Activated CD8-positive, alpha-beta memory T cell treated with anti-CD3 and anti-CD28 coated beads for 36 hours (primary cell): ENCODE results near the gene NFXL1. TPM values are rescaled to one million over a fixed set of nuclear protein-coding genes. Genes with fewer than 3 reads are reported as not detected.

Source experiments
- CTCF ChIA-PET: fragments of 350-600 bp; sonication (Branson Sonifier 250); formaldehyde crosslinking; loops from one replicate; lab custom pipeline; 2021; ENCODE audit warnings: antibody characterized with exemption; lab: Charles Lee
- POLR2A ChIA-PET: fragments of 350-600 bp; sonication (Branson Sonifier 250); formaldehyde crosslinking; loops from one replicate; lab custom pipeline; 2021; ENCODE audit warnings: antibody characterized with exemption; lab: Charles Lee
- total RNA-seq, 2 experiments: library from RNA; stranded (reverse); gene quantifications; one replicate each; pipeline ENCODE4 v1.2.3, GENCODE V29; 2021

The NFXL1 gene
- total RNA-seq, 2 experiments from 2014 or later = 11.1 to 12.5 TPM

DNA sequence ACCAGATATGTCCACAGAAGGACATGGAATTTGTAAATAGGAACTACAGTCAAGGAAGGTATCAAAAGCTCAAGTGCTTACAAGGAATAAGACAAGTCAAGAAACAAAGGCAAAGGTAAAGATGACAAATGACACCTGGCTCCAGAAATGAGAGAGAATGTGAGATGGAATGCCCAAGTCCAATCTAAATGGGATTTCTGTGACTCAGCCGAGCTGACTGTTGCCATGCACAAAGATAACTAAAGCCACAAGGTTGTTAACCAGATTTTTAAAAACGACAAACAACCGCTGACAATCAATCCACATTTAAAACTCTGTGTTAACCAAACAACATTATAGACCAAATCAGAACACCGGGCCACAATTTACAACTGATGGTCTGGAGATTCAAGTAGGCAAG is 1.1 kb downstream of the NFXL1 start:
- CTCF ChIA-PET = no interaction called here
- POLR2A ChIA-PET = interaction anchor here (0.6 kb wide), 1 partner anchor 76 kb away, joined by 3 read pairs; no protein-coding TSS in a partner anchor

GRCh38 chr4:47907089-47907646 is 7.2 kb downstream of the NFXL1 start:
- CTCF ChIA-PET = no interaction called here
- POLR2A ChIA-PET = no interaction called here

GRCh38 chr4:47899639-47900038 is 14.7 kb downstream of the NFXL1 start:
- ChIA-PET POLR2A (no interaction called here), CTCF (no interaction called here)

GRCh38 chr4:47891928-47892327 is 22.5 kb downstream of the NFXL1 start:
- ChIA-PET CTCF (no interaction called here), POLR2A (no interaction called here)

DNA sequence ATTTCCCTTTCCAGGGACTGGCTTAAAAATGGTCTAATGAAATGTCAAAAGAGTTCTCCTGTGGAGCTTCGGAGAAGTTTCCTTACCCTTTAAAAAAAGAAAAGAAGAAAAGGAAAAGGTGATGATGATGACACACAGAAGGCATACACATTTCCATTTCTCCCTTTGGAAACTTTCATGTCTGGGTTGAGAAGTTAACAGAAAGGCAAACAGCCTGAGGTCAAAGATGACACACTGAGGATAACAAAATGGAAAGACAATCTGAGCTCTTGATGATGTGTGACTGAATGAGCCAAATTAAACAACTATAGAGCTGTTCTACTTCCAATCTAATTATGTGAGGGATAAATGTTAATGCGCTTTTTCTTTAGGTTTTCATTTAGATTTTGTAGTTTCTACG is 32.2 kb downstream of the NFXL1 start:
- ChIA-PET CTCF (no interaction called here), POLR2A (no interaction called here)

GRCh38 chr4:47879458-47879857 is 34.9 kb downstream of the NFXL1 start:
- POLR2A ChIA-PET = no interaction called here
- CTCF ChIA-PET = interaction anchor here (0.6 kb wide), 1 partner anchor 294 kb away, joined by 3 read pairs; no protein-coding TSS in a partner anchor

GRCh38 chr4:47876784-47877546 is 37.4 kb downstream of the NFXL1 start:
- ChIA-PET CTCF (no interaction called here), POLR2A (no interaction called here)

- ChIA-PET POLR2A (no interaction called here), CTCF (no interaction called here)
Measured at GRCh38 chr4:47876310-47876709, 38.1 kb downstream of the NFXL1 start.

DNA sequence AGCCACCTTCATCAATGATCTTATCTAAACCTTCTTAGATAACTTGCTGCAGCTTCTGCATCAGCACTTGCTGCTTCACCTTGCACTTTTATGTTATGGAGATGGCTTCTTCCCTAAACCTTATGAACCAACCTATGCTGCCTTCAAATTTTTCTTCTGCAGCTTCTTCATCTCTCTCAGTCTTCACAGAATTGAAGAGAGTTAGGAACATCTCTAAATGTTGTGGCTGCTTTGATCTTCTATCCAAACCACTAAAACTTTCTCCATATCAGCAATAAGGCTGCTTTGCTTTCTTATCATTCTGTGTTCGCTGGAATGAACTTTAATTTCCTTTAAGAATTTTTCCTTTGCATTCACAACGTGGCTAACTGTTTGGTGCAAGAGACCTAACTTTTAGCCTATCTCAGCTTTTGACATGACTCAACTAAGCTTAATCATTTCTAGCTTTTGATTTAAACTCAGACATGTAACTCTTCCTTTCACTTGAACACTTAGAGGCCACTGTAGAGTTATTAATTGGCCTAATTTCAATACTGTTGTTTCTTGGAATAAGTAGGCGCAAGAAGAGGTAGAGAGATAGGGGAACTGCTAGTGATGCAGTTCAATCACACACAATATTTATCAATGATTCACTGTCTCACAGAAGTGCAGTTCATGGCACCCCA is 40.4 kb downstream of the NFXL1 start:
- ChIA-PET POLR2A (no interaction called here), CTCF (no interaction called here)

- ChIA-PET CTCF (interaction anchor here (0.6 kb wide), 1 partner anchor 336 kb away, joined by 5 read pairs; no protein-coding TSS in a partner anchor), POLR2A (no interaction called here)
Measured at GRCh38 chr4:47863486-47863885, 50.9 kb downstream of the NFXL1 start.

DNA sequence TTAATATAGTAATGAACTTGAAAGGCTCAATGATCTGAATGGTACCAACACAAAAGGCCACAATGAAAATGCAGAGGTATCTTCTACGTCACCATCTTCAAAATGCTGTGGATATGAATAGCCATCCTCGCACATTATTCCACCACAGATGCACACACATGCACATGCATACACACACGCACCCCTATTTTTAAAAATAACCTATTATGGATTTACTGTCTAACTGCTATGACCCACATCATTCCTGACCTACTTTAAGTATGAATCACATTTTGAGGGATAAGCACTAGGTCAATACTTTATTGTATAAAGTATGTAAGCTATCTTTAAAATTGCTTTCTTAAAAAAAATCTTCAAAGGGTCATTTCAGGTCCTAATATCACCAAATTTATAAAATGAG is 52.1 kb downstream of the NFXL1 start:
- CTCF ChIA-PET = no interaction called here
- POLR2A ChIA-PET = no interaction called here

DNA sequence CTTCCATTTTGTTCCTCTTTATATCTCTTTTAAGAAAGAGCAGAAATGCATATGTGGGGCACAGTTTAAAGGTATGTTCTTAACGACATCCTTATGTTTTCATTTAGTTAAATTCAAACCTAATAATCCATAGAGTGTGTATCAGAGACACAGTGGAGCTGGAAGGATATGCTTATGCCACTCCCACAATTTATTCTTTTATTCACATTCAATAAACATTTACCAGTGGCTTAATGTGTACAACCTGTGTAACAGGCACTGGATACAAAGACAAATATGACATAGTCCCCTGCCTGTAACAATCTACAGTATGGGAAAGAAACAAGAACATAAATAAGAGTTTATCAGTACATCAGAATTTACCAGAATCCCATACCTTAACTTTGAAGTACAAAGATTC is 54.1 kb downstream of the NFXL1 start:
- CTCF ChIA-PET = interaction anchor here (1.1 kb wide), 1 partner anchor 21 kb away, joined by 3 read pairs; no protein-coding TSS in a partner anchor
- POLR2A ChIA-PET = no interaction called here

- CTCF ChIA-PET = no interaction called here
- POLR2A ChIA-PET = no interaction called here
Measured at GRCh38 chr4:47858006-47858405, 56.4 kb downstream of the NFXL1 start.

DNA sequence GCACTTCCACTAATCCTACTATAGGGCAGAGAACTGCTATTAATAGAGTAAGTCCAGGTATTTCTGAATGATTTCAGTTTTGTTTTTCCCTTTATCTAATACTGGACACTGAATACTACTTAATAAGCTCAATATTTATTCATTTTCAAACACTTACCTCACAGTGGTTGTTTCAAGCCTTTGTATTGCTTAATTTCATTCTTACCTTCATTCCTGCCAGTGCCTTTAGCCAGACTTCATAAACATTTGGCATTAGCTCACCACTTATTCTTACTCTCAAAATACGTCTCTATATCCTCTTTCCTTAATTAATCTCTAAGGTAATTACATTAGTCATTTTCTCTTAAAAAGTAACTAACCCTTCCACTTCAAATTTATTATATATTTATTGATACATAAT is 57.7 kb downstream of the NFXL1 start:
- ChIA-PET POLR2A (no interaction called here), CTCF (no interaction called here)

DNA sequence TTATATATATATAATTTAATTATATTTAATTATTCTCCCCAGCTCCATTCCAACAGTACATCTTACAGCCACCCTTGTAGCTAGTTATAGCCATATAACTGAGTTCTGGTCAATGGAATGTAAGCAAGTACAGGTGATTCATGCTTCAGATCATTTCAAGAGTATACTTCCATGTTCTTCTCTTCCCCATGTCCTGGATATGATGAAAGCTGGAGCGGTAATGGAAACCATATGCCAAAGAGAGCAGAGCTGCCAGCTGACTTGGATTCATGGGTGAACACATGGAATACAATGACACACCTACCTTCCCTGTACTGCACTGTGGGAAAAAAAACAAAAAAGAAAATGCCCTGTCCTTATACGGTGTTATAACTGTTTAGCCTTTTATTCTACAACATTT is 59.0 kb downstream of the NFXL1 start:
- ChIA-PET POLR2A (no interaction called here), CTCF (interaction anchor here (0.7 kb wide), 1 partner anchor 16 kb away, joined by 4 read pairs; no protein-coding TSS in a partner anchor)

DNA sequence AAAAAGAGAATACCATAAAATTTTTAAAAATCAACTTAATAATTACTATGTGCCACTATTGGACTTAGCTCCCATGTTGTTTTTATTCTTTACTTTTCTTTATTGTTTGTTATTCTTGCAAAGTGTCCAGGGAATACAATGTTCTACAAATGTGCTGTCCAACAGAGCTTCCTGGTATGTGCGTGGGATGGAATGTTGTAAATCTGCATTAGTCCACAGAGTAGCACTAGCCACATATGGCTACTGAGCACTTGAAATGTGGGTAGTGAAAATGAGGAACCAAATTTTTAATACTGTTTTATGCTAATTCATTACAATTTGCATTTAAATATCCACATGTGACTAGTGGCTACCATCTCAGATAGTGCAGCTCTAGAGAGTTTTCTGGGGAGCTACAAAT is 62.2 kb downstream of the NFXL1 start:
- ChIA-PET POLR2A (no interaction called here), CTCF (no interaction called here)

DNA sequence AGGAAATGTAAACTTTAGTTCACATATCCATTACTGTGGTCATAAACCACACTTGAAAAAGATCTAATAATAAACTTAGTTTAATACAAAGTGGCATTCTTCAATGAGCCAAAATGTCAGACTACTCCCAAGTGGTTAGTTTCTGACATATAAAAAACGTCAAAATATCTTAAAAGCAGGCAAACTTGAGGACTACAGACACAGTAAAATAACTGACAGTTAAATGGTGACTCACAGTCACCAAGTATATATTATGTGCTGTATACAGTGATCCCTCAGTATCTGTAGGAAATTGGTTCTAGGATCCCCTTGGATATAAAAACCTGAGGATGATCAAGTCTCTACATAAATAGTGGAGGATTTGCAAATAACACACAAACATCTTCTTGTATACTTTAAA is 64.9 kb downstream of the NFXL1 start:
- CTCF ChIA-PET = no interaction called here
- POLR2A ChIA-PET = no interaction called here

GRCh38 chr4:47848041-47848440 is 66.3 kb downstream of the NFXL1 start:
- ChIA-PET POLR2A (no interaction called here), CTCF (no interaction called here)

DNA sequence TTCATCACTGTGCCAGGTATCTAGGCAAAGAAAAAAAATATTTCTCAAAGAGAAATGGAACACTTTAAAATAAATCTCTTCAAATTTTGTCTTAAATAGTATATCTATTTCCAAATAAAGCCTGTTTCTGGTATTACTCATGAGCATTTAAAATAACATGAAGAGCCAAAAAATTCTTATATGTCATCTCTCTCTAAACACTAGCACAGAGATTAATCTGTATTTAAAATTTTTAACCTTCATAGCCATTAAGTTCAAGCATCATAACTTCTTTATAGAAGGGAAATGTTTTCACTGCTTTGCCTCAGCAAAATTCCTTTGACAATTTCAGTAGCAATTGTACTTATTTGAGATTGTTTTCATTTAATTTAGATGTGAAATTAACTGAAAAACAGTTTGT is 71.4 kb downstream of the NFXL1 start:
- ChIA-PET POLR2A (no interaction called here), CTCF (no interaction called here)

- POLR2A ChIA-PET = no interaction called here
- CTCF ChIA-PET = no interaction called here
Measured at GRCh38 chr4:47840291-47840690, 74.1 kb downstream of the NFXL1 start.
